Neural progenitor cell (in vitro differentiated cells): ENCODE data around the gene PREX1.

Experiments
- CTCF ChIP-seq: fragments of 200-600 bp; sonication (generic); IDR thresholded peaks from 2 replicates; pipeline ENCODE4 v1.5.1; 2017; ENCODE audit warnings: antibody characterized with exemption, mild to moderate bottlenecking
- EZH2phosphoT487 ChIP-seq: fragments of 200-600 bp; sonication (generic); IDR thresholded peaks from 2 replicates; pipeline ENCODE4 v1.6.1; 2017; ENCODE audit warnings: antibody characterized with exemption

GRCh38 chr20:48682529-48683363 is 145.1 kb downstream of the PREX1 start:
- TF ChIP-seq CTCF (no peak), EZH2phosphoT487 (no peak)
